ENCODE data around the gene RBAK. TPM values are rescaled to one million over a fixed set of nuclear protein-coding genes. Genes with fewer than 3 reads are reported as not detected.
"Not testable (repeated sequence)": the region's sequence is repeated elsewhere in the genome, so short reads cannot be mapped to it uniquely, and the experiment has no call there.

The RBAK gene
- total RNA-seq, 1 donor: 12.1 TPM

GRCh38 chr7:5035276-5035675 lies 10.4 kb upstream of the RBAK start:
- DNase-seq (ENCODE audit: low read depth): no peak
- H3K4me3 ChIP-seq (ENCODE audit: low read depth, low read length): no peak overlapping the region
- no peak for TF ChIP-seq CTCF (IDR thresholded peaks at IDR 0.05; ENCODE audit: insufficient read depth, low read depth, low read length)

GRCh38 chr7:5036446-5036845 lies 9.2 kb upstream of the RBAK start:
- no peak for TF ChIP-seq CTCF (IDR thresholded peaks at IDR 0.05; ENCODE audit: insufficient read depth, low read depth, low read length)
- no peak overlapping the region for H3K4me3 ChIP-seq (ENCODE audit: low read depth, low read length)
- DNase-seq (ENCODE audit: low read depth): no peak

- DNase-seq (ENCODE audit: low read depth): no peak
- no peak overlapping the region for H3K4me3 ChIP-seq (ENCODE audit: low read depth, low read length)
- no peak for TF ChIP-seq CTCF (IDR thresholded peaks at IDR 0.05; ENCODE audit: insufficient read depth, low read depth, low read length)
Observed at GRCh38 chr7:5041047-5041446, 4.6 kb upstream of the RBAK start.

- no peak for TF ChIP-seq CTCF (IDR thresholded peaks at IDR 0.05; ENCODE audit: insufficient read depth, low read depth, low read length)
- no peak for DNase-seq (ENCODE audit: low read depth)
- H3K4me3 ChIP-seq (ENCODE audit: low read depth, low read length): no peak overlapping the region
Observed at GRCh38 chr7:5043661-5044060, 2.0 kb upstream of the RBAK start.

- peak overlapping the region; percentile 81 for H3K4me3 ChIP-seq (ENCODE audit: low read depth, low read length)
- peak; percentile 12 for DNase-seq (ENCODE audit: low read depth)
Observed at GRCh38 chr7:5046397-5046732, 705 bp downstream of the RBAK start.

- DNase-seq (ENCODE audit: low read depth); H3K4me3 ChIP-seq (ENCODE audit: low read depth, low read length): not testable (repeated sequence)
Observed at GRCh38 chr7:5047127-5047526, 1.5 kb downstream of the RBAK start.

GRCh38 chr7:5050676-5051075 lies 5.0 kb downstream of the RBAK start:
- TF ChIP-seq CTCF (IDR thresholded peaks at IDR 0.05; ENCODE audit: insufficient read depth, low read depth, low read length): no peak
- no peak overlapping the region for H3K4me3 ChIP-seq (ENCODE audit: low read depth, low read length)
- DNase-seq (ENCODE audit: low read depth): no peak

- H3K4me3 ChIP-seq (ENCODE audit: low read depth, low read length); DNase-seq (ENCODE audit: low read depth): not testable (repeated sequence)
Observed at GRCh38 chr7:5051731-5052130, 6.1 kb downstream of the RBAK start.

- H3K4me3 ChIP-seq (ENCODE audit: low read depth, low read length): no peak overlapping the region
- no peak for DNase-seq (ENCODE audit: low read depth)
- no peak for TF ChIP-seq CTCF (IDR thresholded peaks at IDR 0.05; ENCODE audit: insufficient read depth, low read depth, low read length)
Observed at GRCh38 chr7:5053175-5053574, 7.5 kb downstream of the RBAK start.
